Central memory CD8-positive, alpha-beta T cell (primary cell): Measurements from ENCODE around the gene TAF11L5.
A peak's percentile ranks its signal among the peaks of the same experiment; 100 is the strongest.
"Not testable (repeated sequence)": the region's sequence is repeated elsewhere in the genome, so short reads cannot be mapped to it uniquely, and the experiment has no call there.

Experiments used
- ATAC-seq: fragments of 150-1000 bp; cut with Tn5 transposase; replicated peaks from 2 replicates; pipeline ENCODE4 v1.10.0; 2022; ENCODE audit warnings: mild to moderate bottlenecking, moderate FRiP score, moderate number of reproducible peaks; ENCODE audit not compliant: poor library complexity, severe bottlenecking; ENCODE audit errors: extremely low read depth
- DNase-seq, 2 donors: peaks; one replicate each; pipeline ENCODE4 v3.0.0; 2021; ENCODE audit warnings: low spot score in 2 of 2
- H3K27ac Mint-ChIP-seq: one replicate; pipeline ENCODE4 v1.8.0; 2022; ENCODE audit warnings: low read depth, mild to moderate bottlenecking, moderate library complexity, mixed read lengths
- H3K27me3 Mint-ChIP-seq: one replicate; pipeline ENCODE4 v1.8.0; 2022; ENCODE audit warnings: mixed read lengths
- H3K36me3 Mint-ChIP-seq: one replicate; pipeline ENCODE4 v1.8.0; 2022; ENCODE audit warnings: mild to moderate bottlenecking, moderate library complexity, mixed read lengths; ENCODE audit not compliant: insufficient read depth
- H3K4me1 Mint-ChIP-seq: one replicate; pipeline ENCODE4 v1.8.0; 2022; ENCODE audit warnings: mixed read lengths
- H3K4me3 Mint-ChIP-seq: one replicate; pipeline ENCODE4 v1.8.0; 2022; ENCODE audit warnings: mild to moderate bottlenecking, moderate library complexity, mixed read lengths
- H3K9me3 Mint-ChIP-seq: one replicate; pipeline ENCODE4 v1.8.0; 2022; ENCODE audit warnings: mixed read lengths

TAF11L5 gene

GRCh38 chr5:17518067-17518466, 7.0 kb upstream of the TAF11L5 start, which contains the start of gene TAF11L3:
TSS of gene TAF11L3 (plus strand) at chr5:17518367.
- not testable (repeated sequence) for H3K36me3 Mint-ChIP-seq, DNase-seq, H3K27me3 Mint-ChIP-seq, H3K4me3 Mint-ChIP-seq, ATAC-seq, H3K9me3 Mint-ChIP-seq, H3K27ac Mint-ChIP-seq, H3K4me1 Mint-ChIP-seq

GRCh38 chr5:17519508-17519907, 5.5 kb upstream of the TAF11L5 start:
- H3K4me1 Mint-ChIP-seq, H3K9me3 Mint-ChIP-seq, H3K4me3 Mint-ChIP-seq, H3K27ac Mint-ChIP-seq, ATAC-seq, H3K27me3 Mint-ChIP-seq, DNase-seq, H3K36me3 Mint-ChIP-seq: not testable (repeated sequence)

- not testable (repeated sequence) for H3K36me3 Mint-ChIP-seq, H3K9me3 Mint-ChIP-seq, H3K27me3 Mint-ChIP-seq, DNase-seq, ATAC-seq, H3K27ac Mint-ChIP-seq, H3K4me3 Mint-ChIP-seq, H3K4me1 Mint-ChIP-seq
Measured at GRCh38 chr5:17521501-17521900, 3.5 kb upstream of the TAF11L5 start, which contains the start of gene TAF11L4. TSS of gene TAF11L4 (plus strand) at chr5:17521801.

GRCh38 chr5:17526504-17526903, 1.5 kb downstream of the TAF11L5 start:
- DNase-seq = peak in 1 of 2 donors; percentile 20
- H3K27ac Mint-ChIP-seq, H3K4me3 Mint-ChIP-seq, H3K9me3 Mint-ChIP-seq, H3K36me3 Mint-ChIP-seq, H3K27me3 Mint-ChIP-seq, ATAC-seq, H3K4me1 Mint-ChIP-seq: not testable (repeated sequence)

- H3K9me3 Mint-ChIP-seq, DNase-seq, H3K27ac Mint-ChIP-seq, H3K36me3 Mint-ChIP-seq, ATAC-seq, H3K4me1 Mint-ChIP-seq, H3K4me3 Mint-ChIP-seq, H3K27me3 Mint-ChIP-seq: not testable (repeated sequence)
Measured at GRCh38 chr5:17528369-17528768, 3.3 kb downstream of the TAF11L5 start, which contains the start of gene TAF11L6. TSS of gene TAF11L6 (plus strand) at chr5:17528669.
